ENCODE results near the gene KCNQ1.

Gene KCNQ1

GRCh38 chr11:2827256-2827655, 382.4 kb downstream of the KCNQ1 start:
- TF ChIP-seq, protein P1, sequence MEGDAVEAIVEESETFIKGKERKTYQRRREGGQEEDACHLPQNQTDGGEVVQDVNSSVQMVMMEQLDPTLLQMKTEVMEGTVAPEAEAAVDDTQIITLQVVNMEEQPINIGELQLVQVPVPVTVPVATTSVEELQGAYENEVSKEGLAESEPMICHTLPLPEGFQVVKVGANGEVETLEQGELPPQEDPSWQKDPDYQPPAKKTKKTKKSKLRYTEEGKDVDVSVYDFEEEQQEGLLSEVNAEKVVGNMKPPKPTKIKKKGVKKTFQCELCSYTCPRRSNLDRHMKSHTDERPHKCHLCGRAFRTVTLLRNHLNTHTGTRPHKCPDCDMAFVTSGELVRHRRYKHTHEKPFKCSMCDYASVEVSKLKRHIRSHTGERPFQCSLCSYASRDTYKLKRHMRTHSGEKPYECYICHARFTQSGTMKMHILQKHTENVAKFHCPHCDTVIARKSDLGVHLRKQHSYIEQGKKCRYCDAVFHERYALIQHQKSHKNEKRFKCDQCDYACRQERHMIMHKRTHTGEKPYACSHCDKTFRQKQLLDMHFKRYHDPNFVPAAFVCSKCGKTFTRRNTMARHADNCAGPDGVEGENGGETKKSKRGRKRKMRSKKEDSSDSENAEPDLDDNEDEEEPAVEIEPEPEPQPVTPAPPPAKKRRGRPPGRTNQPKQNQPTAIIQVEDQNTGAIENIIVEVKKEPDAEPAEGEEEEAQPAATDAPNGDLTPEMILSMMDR (IDR thresholded peaks at IDR 0.05; ENCODE audit: insufficient read depth, missing control alignments) = no peak
- FAIRE-seq = no peak
- DNase-seq (ENCODE audit: insufficient read length, low spot score) = no peak

DNA sequence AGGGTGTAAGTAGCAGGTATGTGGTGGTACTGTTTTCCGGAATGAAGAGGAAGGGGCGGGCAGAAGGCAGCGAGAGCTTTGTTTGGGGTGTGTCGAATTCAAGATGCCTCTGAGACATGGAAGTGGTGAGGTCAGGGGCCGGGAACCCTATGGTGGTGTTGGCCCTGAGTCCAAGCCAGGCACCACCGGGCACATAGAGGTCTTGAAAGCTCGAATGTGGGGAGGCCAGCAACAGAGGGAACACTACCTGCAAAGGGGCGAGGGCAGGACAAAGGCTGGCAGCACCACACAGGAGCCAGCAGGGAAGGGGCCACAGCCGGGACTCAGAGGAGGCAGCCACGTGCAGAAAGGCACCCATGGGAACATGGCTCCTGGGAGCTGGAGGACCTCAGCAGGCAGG, 383.0 kb downstream of the KCNQ1 start:
- FAIRE-seq (no peak), DNase-seq (ENCODE audit: insufficient read length, low spot score) (no peak)
- TF ChIP-seq, protein P1 (IDR thresholded peaks at IDR 0.05; ENCODE audit: insufficient read depth, missing control alignments) = no peak

GRCh38 chr11:2828585-2829330, 383.9 kb downstream of the KCNQ1 start:
- TF ChIP-seq, protein P1 (IDR thresholded peaks at IDR 0.05; ENCODE audit: insufficient read depth, missing control alignments) = no peak
- no peak for FAIRE-seq
- no peak for DNase-seq (ENCODE audit: insufficient read length, low spot score)

DNA sequence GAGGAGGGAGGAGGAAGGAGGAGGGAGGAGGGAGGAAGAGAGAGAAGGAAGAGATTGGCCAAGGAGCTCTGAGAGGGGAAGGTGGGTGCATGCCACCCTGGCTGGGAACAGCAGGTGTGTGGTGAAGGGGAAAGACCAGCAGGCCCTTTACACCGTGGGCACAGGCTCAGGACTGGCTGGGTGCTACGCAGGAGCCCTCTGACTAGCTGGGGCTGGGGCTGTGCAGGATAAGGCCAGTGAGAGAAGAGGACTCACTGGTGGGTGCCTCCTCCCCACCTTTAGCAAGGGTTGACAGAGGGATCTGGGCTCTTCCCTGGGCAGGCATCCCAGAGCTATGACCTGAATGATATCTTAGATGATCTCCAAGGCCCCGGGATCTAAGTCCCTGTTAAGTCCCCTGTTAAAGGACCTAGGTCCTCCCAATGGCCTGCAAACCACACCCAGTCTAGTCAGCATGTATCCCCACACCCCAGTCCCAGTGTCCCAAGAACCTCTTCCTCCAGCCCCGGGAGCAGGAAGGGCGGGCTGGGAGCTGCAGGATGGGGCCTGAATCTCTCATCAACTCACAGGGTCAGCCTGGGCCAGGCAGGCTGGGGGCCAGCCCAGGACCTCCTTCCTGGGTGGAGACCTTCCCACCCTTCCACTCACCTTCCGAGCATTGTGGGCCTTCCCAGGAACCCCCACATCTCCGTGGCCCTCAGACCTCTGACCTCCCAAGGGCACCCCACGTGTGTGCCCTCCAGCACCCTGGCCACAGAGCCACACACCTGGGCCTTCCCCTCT, 385.4 kb downstream of the KCNQ1 start:
- TF ChIP-seq, protein P1 (IDR thresholded peaks at IDR 0.05; ENCODE audit: insufficient read depth, missing control alignments) = no peak
- FAIRE-seq (no peak), DNase-seq (ENCODE audit: insufficient read length, low spot score) (no peak)

GRCh38 chr11:2830886-2831285, 386.1 kb downstream of the KCNQ1 start:
- FAIRE-seq (no peak), DNase-seq (ENCODE audit: insufficient read length, low spot score) (no peak)
- TF ChIP-seq, protein P1 (IDR thresholded peaks at IDR 0.05; ENCODE audit: insufficient read depth, missing control alignments) = no peak

DNA sequence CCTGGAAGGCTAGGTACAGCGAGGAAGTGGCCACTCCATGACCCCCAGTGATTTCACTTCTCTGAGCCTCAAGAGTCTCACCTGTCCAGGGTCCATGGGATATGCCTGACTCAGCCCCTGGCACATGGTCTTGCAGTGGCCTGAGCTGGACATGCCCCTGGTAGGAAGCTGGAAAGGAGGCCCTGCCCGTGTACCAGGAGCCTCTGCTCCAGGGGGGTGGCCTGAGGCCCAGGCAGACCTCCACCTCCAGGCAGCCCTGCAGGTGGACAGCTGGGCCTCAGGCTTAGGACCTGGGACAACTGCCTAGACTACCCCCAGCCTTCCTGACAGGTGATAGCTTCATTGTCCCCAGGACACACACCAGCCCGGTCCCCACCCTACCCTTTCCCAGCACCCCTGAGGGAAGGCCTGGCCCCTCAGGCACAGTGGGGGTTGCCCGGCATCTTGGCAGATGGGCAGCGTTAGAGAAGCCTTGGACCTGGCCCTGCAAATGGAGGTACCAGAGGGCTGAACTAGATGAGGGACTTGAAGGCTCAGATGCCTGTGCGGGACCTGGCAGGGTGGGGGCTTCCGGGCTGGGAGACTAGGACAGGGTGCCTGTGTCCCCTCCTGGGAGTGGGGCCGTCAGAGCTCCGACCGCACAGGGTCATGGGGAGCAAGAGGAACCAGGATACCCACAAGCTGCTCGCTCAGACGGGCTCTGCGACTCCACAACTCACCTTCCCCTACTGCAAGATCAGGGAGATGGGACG, 387.1 kb downstream of the KCNQ1 start:
- TF ChIP-seq, protein P1 (IDR thresholded peaks at IDR 0.05; ENCODE audit: insufficient read depth, missing control alignments) = no peak
- DNase-seq (ENCODE audit: insufficient read length, low spot score) (no peak), FAIRE-seq (no peak)
